ENCODE measurements around the gene KDM1A.
A peak's percentile ranks its signal among the peaks of the same experiment; 100 is the strongest.

KDM1A gene

DNA sequence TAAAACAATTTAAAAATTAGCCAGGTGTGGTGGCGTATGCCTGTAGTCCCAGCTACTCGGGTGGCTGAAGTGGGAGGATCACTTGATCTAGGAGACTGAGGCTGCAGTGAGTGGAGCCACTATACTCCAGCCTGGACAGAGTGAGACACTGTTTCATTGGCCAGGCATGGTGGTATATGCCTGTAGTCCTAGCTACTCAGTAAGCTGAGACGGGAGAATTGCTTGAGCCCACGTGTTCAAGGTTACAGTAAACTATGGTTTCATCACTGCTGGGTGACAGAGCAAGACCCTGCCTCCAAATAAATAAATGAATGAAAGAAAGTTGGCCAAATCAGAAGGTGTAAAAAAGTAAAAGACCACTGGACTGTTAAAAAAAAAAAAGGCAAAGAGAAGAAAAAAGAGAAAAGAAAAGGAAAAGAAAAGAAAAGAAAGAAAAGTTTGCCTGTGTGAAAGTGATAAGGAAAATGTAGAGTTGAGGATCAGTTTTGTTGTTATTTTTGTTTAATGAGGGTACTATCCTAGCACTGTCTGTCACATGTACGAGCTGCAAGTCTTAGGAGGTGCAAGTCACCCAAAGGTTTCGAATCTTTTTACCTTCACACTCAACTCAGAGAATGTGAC is 97.1 kb downstream of the KDM1A start:
- TF ChIP-seq, protein P1, sequence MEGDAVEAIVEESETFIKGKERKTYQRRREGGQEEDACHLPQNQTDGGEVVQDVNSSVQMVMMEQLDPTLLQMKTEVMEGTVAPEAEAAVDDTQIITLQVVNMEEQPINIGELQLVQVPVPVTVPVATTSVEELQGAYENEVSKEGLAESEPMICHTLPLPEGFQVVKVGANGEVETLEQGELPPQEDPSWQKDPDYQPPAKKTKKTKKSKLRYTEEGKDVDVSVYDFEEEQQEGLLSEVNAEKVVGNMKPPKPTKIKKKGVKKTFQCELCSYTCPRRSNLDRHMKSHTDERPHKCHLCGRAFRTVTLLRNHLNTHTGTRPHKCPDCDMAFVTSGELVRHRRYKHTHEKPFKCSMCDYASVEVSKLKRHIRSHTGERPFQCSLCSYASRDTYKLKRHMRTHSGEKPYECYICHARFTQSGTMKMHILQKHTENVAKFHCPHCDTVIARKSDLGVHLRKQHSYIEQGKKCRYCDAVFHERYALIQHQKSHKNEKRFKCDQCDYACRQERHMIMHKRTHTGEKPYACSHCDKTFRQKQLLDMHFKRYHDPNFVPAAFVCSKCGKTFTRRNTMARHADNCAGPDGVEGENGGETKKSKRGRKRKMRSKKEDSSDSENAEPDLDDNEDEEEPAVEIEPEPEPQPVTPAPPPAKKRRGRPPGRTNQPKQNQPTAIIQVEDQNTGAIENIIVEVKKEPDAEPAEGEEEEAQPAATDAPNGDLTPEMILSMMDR (IDR thresholded peaks at IDR 0.05) = no peak
- H3K27ac ChIP-seq = no peak overlapping the region
- H3K36me3 ChIP-seq = no peaks in the 10 kb centered on the region
- no peaks in the 10 kb centered on the region for H3K9me3 ChIP-seq
- no peaks in the 10 kb centered on the region for H3K27me3 ChIP-seq
- H3K4me1 ChIP-seq (ENCODE audit: control insufficient read depth in 1 of 2, insufficient read depth in 1 of 2, low read depth in 1 of 2, low read length in 1 of 2) = peaks cover 0 to 13% of the 10 kb centered on the region in 2 experiments
- no peak overlapping the region for H3K4me3 ChIP-seq (ENCODE audit: low read depth in 1 of 2, low read length in 1 of 2)

- Histone ChIP-seq H3K27me3 (no peaks in the 10 kb centered on the region), H3K9me3 (no peaks in the 10 kb centered on the region), H3K27ac (no peak overlapping the region), H3K4me3 (ENCODE audit: low read depth in 1 of 2, low read length in 1 of 2) (no peak overlapping the region), H3K36me3 (no peaks in the 10 kb centered on the region), H3K4me1 (ENCODE audit: control insufficient read depth in 1 of 2, insufficient read depth in 1 of 2, low read depth in 1 of 2, low read length in 1 of 2) (peaks cover 0 to 13% of the 10 kb centered on the region in 2 experiments)
- TF ChIP-seq, protein P1 (IDR thresholded peaks at IDR 0.05) = no peak
Observed at GRCh38 chr1:23116921-23117699, 97.8 kb downstream of the KDM1A start.

DNA sequence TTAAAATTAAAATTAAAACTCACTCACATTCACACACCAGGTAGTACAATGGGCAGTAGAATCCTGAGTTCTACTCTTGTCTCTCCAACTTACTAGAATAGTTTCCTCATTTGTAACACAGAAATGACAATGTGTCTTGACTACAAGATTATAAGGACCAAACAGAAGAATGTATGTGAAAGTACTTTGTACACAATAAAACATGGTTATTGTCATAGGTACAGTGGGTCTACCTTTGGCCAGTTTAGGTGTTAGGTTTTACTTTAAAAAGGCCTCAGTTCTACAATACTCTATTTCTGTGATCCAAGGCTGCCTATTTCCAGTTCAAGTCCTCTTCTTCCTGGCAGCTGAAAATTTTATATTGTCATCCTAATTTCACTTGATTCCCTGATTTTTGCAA is 99.1 kb downstream of the KDM1A start:
- no peaks in the 10 kb centered on the region for H3K9me3 ChIP-seq
- no peaks in the 10 kb centered on the region for H3K27me3 ChIP-seq
- no peaks in the 10 kb centered on the region for H3K36me3 ChIP-seq
- peaks cover 0 to 13% of the 10 kb centered on the region in 2 experiments for H3K4me1 ChIP-seq (ENCODE audit: control insufficient read depth in 1 of 2, insufficient read depth in 1 of 2, low read depth in 1 of 2, low read length in 1 of 2)
- no peak overlapping the region for H3K4me3 ChIP-seq (ENCODE audit: low read depth in 1 of 2, low read length in 1 of 2)
- TF ChIP-seq, protein P1 (IDR thresholded peaks at IDR 0.05) = no peak
- H3K27ac ChIP-seq = no peak overlapping the region

GRCh38 chr1:23118957-23119792 is 99.9 kb downstream of the KDM1A start:
- Histone ChIP-seq H3K9me3 (no peaks in the 10 kb centered on the region), H3K36me3 (no peaks in the 10 kb centered on the region), H3K27ac (no peak overlapping the region), H3K27me3 (no peaks in the 10 kb centered on the region), H3K4me1 (ENCODE audit: control insufficient read depth in 1 of 2, insufficient read depth in 1 of 2, low read depth in 1 of 2, low read length in 1 of 2) (peaks cover 0 to 13% of the 10 kb centered on the region in 2 experiments), H3K4me3 (ENCODE audit: low read depth in 1 of 2, low read length in 1 of 2) (peak overlapping the region; percentile 16 to 18)
- TF ChIP-seq, protein P1 (IDR thresholded peaks at IDR 0.05) = no peak

DNA sequence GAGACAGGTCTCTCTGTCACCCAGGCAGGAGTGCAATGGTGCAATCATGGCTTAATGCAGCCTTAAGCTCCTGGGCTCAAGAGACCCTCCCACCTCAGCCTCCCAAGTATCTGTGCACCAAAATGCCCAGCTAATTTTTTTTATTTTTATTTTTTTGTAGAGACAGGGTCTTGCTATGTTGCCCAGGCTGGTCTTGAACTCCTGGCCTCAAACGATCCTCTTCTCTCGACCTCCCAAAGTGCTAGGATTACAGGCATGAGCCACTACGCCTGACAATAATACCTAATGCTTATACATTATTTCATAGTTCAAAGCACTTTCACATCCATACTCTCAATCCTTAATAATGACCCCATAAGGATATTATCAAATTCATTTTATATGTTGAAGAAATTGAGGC is 101.1 kb downstream of the KDM1A start:
- H3K4me1 ChIP-seq (ENCODE audit: control insufficient read depth in 1 of 2, insufficient read depth in 1 of 2, low read depth in 1 of 2, low read length in 1 of 2) = peaks cover 0 to 13% of the 10 kb centered on the region in 2 experiments
- H3K4me3 ChIP-seq (ENCODE audit: low read depth in 1 of 2, low read length in 1 of 2) = no peak overlapping the region
- H3K36me3 ChIP-seq = no peaks in the 10 kb centered on the region
- H3K27ac ChIP-seq = no peak overlapping the region
- TF ChIP-seq, protein P1 (IDR thresholded peaks at IDR 0.05) = no peak
- H3K9me3 ChIP-seq = no peaks in the 10 kb centered on the region
- no peaks in the 10 kb centered on the region for H3K27me3 ChIP-seq
